ENCODE data around the gene ACVRL1.
A peak's percentile ranks its signal among the peaks of the same experiment; 100 is the strongest.

ACVRL1 gene

DNA sequence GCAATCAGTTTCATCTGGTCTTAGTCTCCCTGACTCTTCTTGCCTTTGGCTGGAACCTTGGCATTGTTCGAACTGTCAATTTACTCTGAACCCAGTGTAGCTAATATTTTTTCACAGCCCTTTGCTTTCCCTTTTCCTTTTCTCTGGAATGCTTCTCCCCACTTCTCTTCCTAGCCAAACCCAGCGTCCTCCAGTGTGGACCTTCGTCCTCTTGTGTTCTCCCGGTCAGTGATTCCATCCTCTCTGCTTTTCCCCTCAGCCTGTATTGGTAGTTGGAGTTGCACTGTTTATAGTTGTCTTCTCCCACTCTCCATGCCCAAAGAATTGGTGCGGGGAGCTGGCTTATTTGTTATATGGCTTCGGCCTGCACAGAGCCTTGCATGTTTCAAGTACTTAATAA is 53.6 kb downstream of the ACVRL1 start:
- H3K27ac Mint-ChIP-seq, result peak overlapping the region; percentile 4
- peaks cover 74% of the 10 kb centered on the region for H3K36me3 Mint-ChIP-seq (ENCODE audit: low read depth)
- peaks cover 15% of the 10 kb centered on the region for H3K4me1 Mint-ChIP-seq
- H3K9me3 Mint-ChIP-seq, result peaks cover 32% of the 10 kb centered on the region
- no peak overlapping the region for H3K4me3 Mint-ChIP-seq
- no peak for DNase-seq
- TF ChIP-seq, protein P1, sequence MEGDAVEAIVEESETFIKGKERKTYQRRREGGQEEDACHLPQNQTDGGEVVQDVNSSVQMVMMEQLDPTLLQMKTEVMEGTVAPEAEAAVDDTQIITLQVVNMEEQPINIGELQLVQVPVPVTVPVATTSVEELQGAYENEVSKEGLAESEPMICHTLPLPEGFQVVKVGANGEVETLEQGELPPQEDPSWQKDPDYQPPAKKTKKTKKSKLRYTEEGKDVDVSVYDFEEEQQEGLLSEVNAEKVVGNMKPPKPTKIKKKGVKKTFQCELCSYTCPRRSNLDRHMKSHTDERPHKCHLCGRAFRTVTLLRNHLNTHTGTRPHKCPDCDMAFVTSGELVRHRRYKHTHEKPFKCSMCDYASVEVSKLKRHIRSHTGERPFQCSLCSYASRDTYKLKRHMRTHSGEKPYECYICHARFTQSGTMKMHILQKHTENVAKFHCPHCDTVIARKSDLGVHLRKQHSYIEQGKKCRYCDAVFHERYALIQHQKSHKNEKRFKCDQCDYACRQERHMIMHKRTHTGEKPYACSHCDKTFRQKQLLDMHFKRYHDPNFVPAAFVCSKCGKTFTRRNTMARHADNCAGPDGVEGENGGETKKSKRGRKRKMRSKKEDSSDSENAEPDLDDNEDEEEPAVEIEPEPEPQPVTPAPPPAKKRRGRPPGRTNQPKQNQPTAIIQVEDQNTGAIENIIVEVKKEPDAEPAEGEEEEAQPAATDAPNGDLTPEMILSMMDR (IDR thresholded peaks at IDR 0.05), result no peak
- no peaks in the 10 kb centered on the region for H3K27me3 Mint-ChIP-seq (ENCODE audit: low read depth, poor library complexity)

DNA sequence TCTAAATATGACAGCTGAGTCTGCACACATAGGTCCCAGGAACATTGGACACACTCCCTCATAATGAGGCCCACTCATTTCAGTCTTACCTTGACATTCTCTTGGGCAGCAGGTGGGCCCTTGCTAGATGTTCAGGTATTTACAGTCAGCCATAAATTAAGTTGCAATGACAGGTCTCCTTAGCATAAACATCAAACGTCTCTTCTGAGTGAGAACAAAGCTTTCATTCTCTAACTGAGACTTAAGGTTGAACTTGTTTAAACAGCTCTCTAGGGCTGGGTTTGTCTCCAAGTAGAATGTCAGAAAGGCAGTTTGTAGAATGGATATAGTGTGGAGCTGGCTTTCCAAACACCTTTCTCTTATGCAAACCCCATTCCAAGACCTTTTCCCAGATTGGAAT is 54.5 kb downstream of the ACVRL1 start:
- no peak overlapping the region for H3K4me3 Mint-ChIP-seq
- H3K27ac Mint-ChIP-seq, result no peak overlapping the region
- TF ChIP-seq, protein P1 (IDR thresholded peaks at IDR 0.05), result no peak
- H3K27me3 Mint-ChIP-seq (ENCODE audit: low read depth, poor library complexity), result no peaks in the 10 kb centered on the region
- DNase-seq, result no peak
- H3K9me3 Mint-ChIP-seq, result peaks cover 36% of the 10 kb centered on the region
- peaks cover 75% of the 10 kb centered on the region for H3K36me3 Mint-ChIP-seq (ENCODE audit: low read depth)
- H3K4me1 Mint-ChIP-seq, result peaks cover 12% of the 10 kb centered on the region

DNA sequence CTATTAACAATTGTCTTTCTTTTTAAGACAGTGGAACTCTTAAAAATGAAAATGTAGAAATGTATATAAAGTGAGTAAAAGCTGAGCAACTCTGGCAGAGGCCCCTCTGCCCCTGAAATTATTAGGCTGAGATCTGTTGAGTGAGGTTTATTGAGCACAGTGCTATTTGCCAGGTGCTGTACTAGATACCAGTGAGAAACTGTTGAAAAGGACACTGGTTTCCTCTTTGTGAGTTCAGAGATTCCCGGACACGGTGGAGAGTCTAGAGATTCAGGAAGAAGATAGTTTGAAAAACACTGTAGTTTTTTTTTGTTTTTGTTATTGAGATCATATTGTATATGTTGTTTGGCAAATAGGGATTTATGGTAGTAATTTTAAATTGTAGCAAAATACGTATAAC is 55.4 kb downstream of the ACVRL1 start:
- no peaks in the 10 kb centered on the region for H3K27me3 Mint-ChIP-seq (ENCODE audit: low read depth, poor library complexity)
- no peak for DNase-seq

DNA sequence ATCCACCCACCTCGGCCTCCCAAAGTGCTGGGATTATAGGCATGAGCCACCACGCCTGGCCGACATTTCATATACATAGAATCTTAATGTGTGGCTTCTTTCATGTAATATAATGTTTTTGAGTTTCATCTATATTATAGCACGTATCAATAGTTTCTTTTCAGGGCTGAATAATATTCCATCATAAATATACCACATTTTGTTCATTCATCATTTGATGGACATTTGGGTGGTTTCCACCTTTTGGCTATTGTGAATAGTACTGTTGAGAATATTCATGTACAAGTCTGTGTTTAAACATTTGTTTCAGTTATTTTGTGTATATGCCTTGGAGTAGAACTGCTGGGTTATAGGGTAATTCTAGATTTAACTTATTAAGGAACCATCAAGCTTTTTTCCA is 56.2 kb downstream of the ACVRL1 start:
- no peaks in the 10 kb centered on the region for H3K27me3 Mint-ChIP-seq (ENCODE audit: low read depth, poor library complexity)
- H3K27ac Mint-ChIP-seq, result no peak overlapping the region
- H3K9me3 Mint-ChIP-seq, result peaks cover 36% of the 10 kb centered on the region
- no peak overlapping the region for H3K4me3 Mint-ChIP-seq
- DNase-seq, result no peak
- TF ChIP-seq, protein P1 (IDR thresholded peaks at IDR 0.05), result no peak
- H3K4me1 Mint-ChIP-seq, result peaks cover 12% of the 10 kb centered on the region
- peaks cover 66% of the 10 kb centered on the region for H3K36me3 Mint-ChIP-seq (ENCODE audit: low read depth)

More for the DNA sequence above, 55.4 kb downstream of the ACVRL1 start:
- Mint-ChIP-seq H3K36me3 (ENCODE audit: low read depth) (peaks cover 71% of the 10 kb centered on the region), H3K4me3 (no peak overlapping the region), H3K27ac (peak overlapping the region; percentile 8), H3K4me1 (peaks cover 12% of the 10 kb centered on the region), H3K9me3 (peaks cover 36% of the 10 kb centered on the region)
- TF ChIP-seq, protein P1 (IDR thresholded peaks at IDR 0.05), result no peak

DNA sequence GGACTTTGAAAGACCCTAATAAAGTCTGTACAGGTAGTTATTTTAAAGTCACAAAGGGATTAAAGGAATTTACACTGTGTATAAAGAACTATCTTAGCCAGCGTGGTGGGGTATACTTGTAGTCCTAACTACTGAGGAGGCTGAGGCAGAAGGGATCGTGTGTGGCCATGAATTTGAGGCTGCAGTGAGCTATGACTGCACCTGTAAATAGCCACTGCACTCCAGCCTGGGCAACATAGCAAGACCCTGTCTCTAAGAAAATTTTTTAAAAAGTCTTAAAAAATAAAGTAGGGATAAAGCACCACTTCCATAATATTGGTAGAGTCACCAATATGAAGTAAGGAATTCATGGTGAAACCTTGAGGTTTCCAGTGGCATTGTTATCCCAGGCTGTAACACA is 62.3 kb downstream of the ACVRL1 start:
- Mint-ChIP-seq H3K27me3 (ENCODE audit: low read depth, poor library complexity) (no peaks in the 10 kb centered on the region), H3K9me3 (peaks cover 16% of the 10 kb centered on the region), H3K4me1 (peaks cover 44% of the 10 kb centered on the region), H3K27ac (peak overlapping the region; percentile 21), H3K4me3 (no peak overlapping the region), H3K36me3 (ENCODE audit: low read depth) (peaks cover 29% of the 10 kb centered on the region)
- TF ChIP-seq, protein P1 (IDR thresholded peaks at IDR 0.05), result no peak
- no peak for DNase-seq

DNA sequence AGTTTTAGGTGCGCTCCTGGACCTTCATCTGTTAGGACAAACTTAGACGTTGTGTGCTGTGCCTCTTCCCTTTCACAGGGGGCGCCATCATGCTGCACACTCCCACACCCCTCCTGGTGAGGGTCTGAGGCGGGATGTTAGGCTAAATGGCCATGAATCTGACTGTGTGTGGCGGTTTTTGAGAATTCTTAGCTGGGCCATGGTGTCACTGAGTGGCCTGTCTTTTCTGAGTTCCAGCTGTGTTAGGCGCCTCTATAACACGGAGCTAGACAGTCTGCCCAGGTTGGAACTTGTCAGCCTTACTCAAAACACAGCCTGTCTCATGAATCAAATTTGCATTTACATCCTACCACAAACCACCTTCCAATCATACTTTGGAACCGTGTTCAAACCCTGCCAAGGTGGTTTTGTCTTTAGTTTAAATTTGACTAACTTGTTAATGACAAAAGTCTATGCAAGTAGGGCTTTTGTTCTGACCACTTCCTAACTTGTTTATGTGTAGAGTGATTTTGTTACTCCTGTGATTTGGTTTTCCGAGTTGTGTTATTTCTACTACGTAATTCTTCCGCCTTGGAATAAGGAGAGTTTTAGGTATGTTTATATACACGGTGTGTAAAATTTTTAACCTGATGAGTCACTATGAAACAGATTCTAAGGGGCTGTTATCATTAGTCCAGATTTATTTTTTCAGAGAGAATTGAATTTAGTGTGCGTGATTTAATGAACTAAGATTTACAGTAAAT is 63.8 kb downstream of the ACVRL1 start:
- H3K9me3 Mint-ChIP-seq, result peaks cover 2% of the 10 kb centered on the region
- H3K27ac Mint-ChIP-seq, result no peak overlapping the region
- H3K36me3 Mint-ChIP-seq (ENCODE audit: low read depth), result peaks cover 27% of the 10 kb centered on the region
- H3K27me3 Mint-ChIP-seq (ENCODE audit: low read depth, poor library complexity), result no peaks in the 10 kb centered on the region
- peaks cover 45% of the 10 kb centered on the region for H3K4me1 Mint-ChIP-seq
- TF ChIP-seq, protein P1 (IDR thresholded peaks at IDR 0.05), result peak; percentile 59
- peak; percentile 31 for DNase-seq
- H3K4me3 Mint-ChIP-seq, result no peak overlapping the region
